Measurements from ENCODE around the gene FTL. TPM values are rescaled to one million over a fixed set of nuclear protein-coding genes. Genes with fewer than 3 reads are reported as not detected.

Gene FTL
- total and polyA plus RNA-seq, 4 donors, result 3,184 to 17,889 (median 5,311) TPM

DNA sequence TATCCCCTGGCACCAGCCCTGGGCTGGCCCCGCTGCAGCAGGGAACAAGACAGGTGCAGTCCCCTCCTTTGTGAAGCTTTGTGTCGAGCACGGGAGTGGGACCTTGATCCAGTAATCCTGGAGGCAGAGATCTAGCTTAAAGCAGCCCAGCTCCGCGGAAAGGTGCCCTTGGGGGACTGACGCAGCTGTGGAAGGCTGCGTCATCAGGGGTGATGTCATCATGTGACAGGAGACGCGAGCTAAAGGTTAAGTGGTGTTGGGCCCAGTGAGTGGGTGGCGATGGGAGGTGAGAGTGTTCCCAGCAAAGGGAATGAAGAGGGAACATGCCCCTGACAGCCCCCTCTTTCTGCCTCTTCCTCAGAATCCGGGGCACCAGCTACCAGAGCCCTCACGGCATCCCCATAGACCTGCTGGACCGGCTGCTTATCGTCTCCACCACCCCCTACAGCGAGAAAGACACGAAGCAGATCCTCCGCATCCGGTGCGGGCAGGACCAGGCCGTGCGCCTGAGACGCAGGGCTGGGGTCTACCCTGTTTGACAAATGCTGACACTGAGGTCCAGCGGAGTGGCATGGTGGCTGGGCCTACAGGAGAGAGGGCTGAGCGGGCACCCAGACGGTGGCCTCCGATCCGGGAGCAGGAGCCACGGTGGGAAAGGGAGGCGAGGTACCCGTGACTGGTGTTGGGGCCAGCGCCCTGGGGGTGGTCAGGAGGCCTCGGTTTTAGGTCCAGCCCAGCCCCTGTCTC is 49.2 kb downstream of the FTL start:
- no peaks in the 10 kb centered on the region for H3K36me3 ChIP-seq (ENCODE audit: control insufficient read depth in 1 of 2, insufficient read depth in 2 of 2, low read length in 1 of 2)
- H3K4me1 ChIP-seq (ENCODE audit: control insufficient read depth in 1 of 2, insufficient read depth in 2 of 2, low read length in 2 of 2), result no peaks in the 10 kb centered on the region
- no peak for DNase-seq
- no peaks in the 10 kb centered on the region for H3K27me3 ChIP-seq (ENCODE audit: control insufficient read depth in 1 of 2, insufficient read depth in 2 of 2, low read length in 1 of 2)
- 92 to 94% methylated on average over 32 of the region's 32 CpGs for WGBS, 2 donors
- H3K9me3 ChIP-seq (ENCODE audit: control insufficient read depth, low read length), result no peaks in the 10 kb centered on the region
- H3K27ac ChIP-seq (ENCODE audit: low read depth in 1 of 2, low read length in 2 of 2), result no peak overlapping the region
- intact Hi-C loops (cut with DNase I), result no loop called here
- no peak for ATAC-seq (ENCODE audit: low FRiP score)
- H3K4me3 ChIP-seq (ENCODE audit: low read length in 2 of 2), result no peak overlapping the region

DNA sequence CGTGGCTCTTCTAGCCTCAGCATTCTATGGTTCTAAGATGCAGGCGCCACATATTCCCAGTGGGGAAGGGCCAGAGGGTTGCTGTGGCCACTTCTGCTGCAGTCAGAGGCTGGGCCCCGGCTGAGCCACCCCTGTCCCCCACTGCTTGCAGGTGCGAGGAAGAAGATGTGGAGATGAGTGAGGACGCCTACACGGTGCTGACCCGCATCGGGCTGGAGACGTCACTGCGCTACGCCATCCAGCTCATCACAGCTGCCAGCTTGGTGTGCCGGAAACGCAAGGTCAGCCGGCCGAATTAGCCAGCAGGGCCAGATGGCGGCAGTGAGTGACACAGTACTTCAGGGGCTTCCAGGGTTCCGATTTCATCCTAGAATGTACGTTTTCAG is 49.8 kb downstream of the FTL start:
- no peaks in the 10 kb centered on the region for H3K4me1 ChIP-seq (ENCODE audit: control insufficient read depth in 1 of 2, insufficient read depth in 2 of 2, low read length in 2 of 2)
- no peaks in the 10 kb centered on the region for H3K9me3 ChIP-seq (ENCODE audit: control insufficient read depth, low read length)
- no peaks in the 10 kb centered on the region for H3K36me3 ChIP-seq (ENCODE audit: control insufficient read depth in 1 of 2, insufficient read depth in 2 of 2, low read length in 1 of 2)
- WGBS, 2 donors, result 91% methylated on average over 18 of the region's 18 CpGs
- no peak for DNase-seq
- H3K27ac ChIP-seq (ENCODE audit: low read depth in 1 of 2, low read length in 2 of 2), result no peak overlapping the region
- intact Hi-C loops (cut with DNase I), result no loop called here
- ATAC-seq (ENCODE audit: low FRiP score), result no peak
- H3K4me3 ChIP-seq (ENCODE audit: low read length in 2 of 2), result no peak overlapping the region
- H3K27me3 ChIP-seq (ENCODE audit: control insufficient read depth in 1 of 2, insufficient read depth in 2 of 2, low read length in 1 of 2), result no peaks in the 10 kb centered on the region

DNA sequence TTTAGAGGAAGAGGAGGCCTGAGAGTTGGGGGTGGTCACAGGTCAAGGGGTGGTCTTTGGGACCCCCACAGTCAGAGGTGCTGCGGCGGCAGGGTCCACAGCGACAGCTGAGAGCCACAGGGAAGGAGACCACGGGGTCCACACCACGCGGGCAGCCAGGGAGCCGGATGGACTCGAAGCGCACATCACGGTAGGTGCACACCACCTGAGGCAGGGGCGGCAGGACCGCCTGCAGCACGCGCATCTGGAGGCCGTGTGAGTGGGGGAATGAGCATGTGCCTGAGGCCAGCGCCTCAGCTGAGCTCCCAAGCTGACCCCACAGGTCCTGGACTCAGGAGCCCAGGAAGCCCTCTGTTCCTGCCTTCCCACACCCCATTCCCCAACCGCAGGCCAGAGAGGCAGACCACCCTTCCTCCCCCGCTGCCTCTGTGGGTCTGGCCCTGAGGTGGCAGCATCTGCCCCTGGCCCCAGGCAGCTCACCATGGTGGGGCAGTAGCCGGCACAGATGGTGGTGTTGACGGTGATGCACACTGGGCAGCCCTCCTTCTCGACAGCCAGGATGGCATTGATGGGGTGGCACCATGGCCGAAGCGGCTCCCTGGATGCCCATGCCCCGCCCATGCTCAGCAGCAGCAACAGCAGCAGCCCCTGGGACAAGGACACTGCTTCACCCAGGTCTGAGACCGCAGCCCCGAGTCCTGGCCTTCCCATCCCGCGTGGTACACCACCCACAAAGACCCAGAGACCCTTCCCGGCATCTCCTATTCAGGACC is 51.1 kb downstream of the FTL start:
- Histone ChIP-seq H3K27ac (ENCODE audit: low read depth in 1 of 2, low read length in 2 of 2) (no peak overlapping the region), H3K27me3 (ENCODE audit: control insufficient read depth in 1 of 2, insufficient read depth in 2 of 2, low read length in 1 of 2) (no peaks in the 10 kb centered on the region), H3K4me1 (ENCODE audit: control insufficient read depth in 1 of 2, insufficient read depth in 2 of 2, low read length in 2 of 2) (no peaks in the 10 kb centered on the region), H3K9me3 (ENCODE audit: control insufficient read depth, low read length) (no peaks in the 10 kb centered on the region), H3K36me3 (ENCODE audit: control insufficient read depth in 1 of 2, insufficient read depth in 2 of 2, low read length in 1 of 2) (no peaks in the 10 kb centered on the region), H3K4me3 (ENCODE audit: low read length in 2 of 2) (no peak overlapping the region)
- DNase-seq (no peak), ATAC-seq (ENCODE audit: low FRiP score) (no peak)
- intact Hi-C loops (cut with DNase I), result no loop called here
- 91 to 94% methylated on average over 22 to 29 of the region's 29 CpGs for WGBS, 2 donors

Small RNA genes within 50 kb of the gene (microRNA-seq; reads per million reads assigned to microRNA genes)
- gene MIR6798, result 0 reads per million in 2 donors

Other genes with a start within 250 kb of the FTL start
- gene MAMSTR, start 245.6 kb upstream of the FTL start, total RNA-seq, result 1 to 10 TPM in 1 of 2 donors, under 1 TPM in 1; 0.58 to 3.7 TPM
- gene MAMSTR, start 245.6 kb upstream of the FTL start, polyA plus RNA-seq, result 1 to 10 TPM in 1 of 2 donors, under 1 TPM in 1; 1.00 to 3.3 TPM
- 10 to 100 TPM; 15.4 to 31.2 TPM for gene RASIP1, start 224.7 kb upstream of the FTL start, total RNA-seq
- gene RASIP1, start 224.7 kb upstream of the FTL start, polyA plus RNA-seq, result 1 to 10 TPM; 1.8 to 3.4 TPM
- 1 to 10 TPM in 1 of 2 donors, under 1 TPM in 1; 0.66 to 1.6 TPM for gene IZUMO1, start 218.4 kb upstream of the FTL start, total RNA-seq
- under 1 TPM in 1 of 2 donors, not detected in 1; 0.10 TPM for gene IZUMO1, start 218.4 kb upstream of the FTL start, polyA plus RNA-seq
- 1 to 10 TPM; 2.3 to 4.4 TPM for gene FUT1, start 212.7 kb upstream of the FTL start, total RNA-seq
- under 1 TPM in 1 of 2 donors, not detected in 1; 0.05 TPM for gene FUT1, start 212.7 kb upstream of the FTL start, polyA plus RNA-seq
- not detected for gene FGF21, start 209.8 kb upstream of the FTL start, total RNA-seq
- gene FGF21, start 209.8 kb upstream of the FTL start, polyA plus RNA-seq, result not detected
- 10 to 100 TPM; 22.4 to 29.5 TPM for gene BCAT2, start 154.3 kb upstream of the FTL start, total RNA-seq
- 10 to 100 TPM; 22.5 to 61.6 TPM for gene BCAT2, start 154.3 kb upstream of the FTL start, polyA plus RNA-seq
- 10 to 100 TPM; 13.7 to 16.1 TPM for gene HSD17B14, start 128.8 kb upstream of the FTL start, total RNA-seq
- 10 to 100 TPM; 14.3 to 18.9 TPM for gene HSD17B14, start 128.8 kb upstream of the FTL start, polyA plus RNA-seq
- gene PLEKHA4, start 96.7 kb upstream of the FTL start, total RNA-seq, result 10 to 100 TPM; 94.9 to 97.2 TPM
- 100 to 1,000 TPM; 193 to 223 TPM for gene PLEKHA4, start 96.7 kb upstream of the FTL start, polyA plus RNA-seq
- 100 to 1,000 TPM in 1 of 2 donors, 10 to 100 TPM in 1; 57.2 to 182 TPM for gene PPP1R15A, start 92.9 kb upstream of the FTL start, total RNA-seq
- gene PPP1R15A, start 92.9 kb upstream of the FTL start, polyA plus RNA-seq, result 10 to 100 TPM; 64.9 to 95.4 TPM
- gene TULP2, start 66.6 kb upstream of the FTL start, total RNA-seq, result 1 to 10 TPM in 1 of 2 donors, under 1 TPM in 1; 0.84 to 1.3 TPM
- gene TULP2, start 66.6 kb upstream of the FTL start, polyA plus RNA-seq, result not detected
- gene NUCB1, start 65.0 kb upstream of the FTL start, total RNA-seq, result 100 to 1,000 TPM; 276 to 380 TPM
- gene NUCB1, start 65.0 kb upstream of the FTL start, polyA plus RNA-seq, result 100 to 1,000 TPM in 1 of 2 donors, 10 to 100 TPM in 1; 82.9 to 375 TPM
- gene DHDH, start 31.6 kb upstream of the FTL start, total RNA-seq, result under 1 TPM in 1 of 2 donors, not detected in 1; 0.84 TPM
- gene DHDH, start 31.6 kb upstream of the FTL start, polyA plus RNA-seq, result 1 to 10 TPM in 1 of 2 donors, not detected in 1; 1.3 TPM
- gene BAX, start 10.4 kb upstream of the FTL start, total RNA-seq, result 10 to 100 TPM; 69.6 to 79.9 TPM
- 10 to 100 TPM; 81.4 to 83.9 TPM for gene BAX, start 10.4 kb upstream of the FTL start, polyA plus RNA-seq
- 10 to 100 TPM; 47.5 to 61.9 TPM for gene GYS1, start 28.0 kb downstream of the FTL start, total RNA-seq
- gene GYS1, start 28.0 kb downstream of the FTL start, polyA plus RNA-seq, result 10 to 100 TPM; 21.5 to 31.7 TPM
- gene RUVBL2, start 28.6 kb downstream of the FTL start, total RNA-seq, result 10 to 100 TPM; 28.9 to 42.1 TPM
- 10 to 100 TPM; 34.6 to 62.2 TPM for gene RUVBL2, start 28.6 kb downstream of the FTL start, polyA plus RNA-seq
- gene LHB, start 51.8 kb downstream of the FTL start, total RNA-seq, result under 1 TPM in 1 of 2 donors, not detected in 1; 0.84 TPM
- gene LHB, start 51.8 kb downstream of the FTL start, polyA plus RNA-seq, result 1 to 10 TPM; 1.8 to 2.2 TPM
- gene CGB3, start 59.0 kb downstream of the FTL start, total RNA-seq, result not detected
- gene CGB3, start 59.0 kb downstream of the FTL start, polyA plus RNA-seq, result not detected
- gene CGB2, start 66.6 kb downstream of the FTL start, total RNA-seq, result not detected
- 1 to 10 TPM in 1 of 2 donors, not detected in 1; 1.1 TPM for gene CGB2, start 66.6 kb downstream of the FTL start, polyA plus RNA-seq
- gene CGB1, start 71.6 kb downstream of the FTL start, total RNA-seq, result not detected
- gene CGB1, start 71.6 kb downstream of the FTL start, polyA plus RNA-seq, result not detected
- gene CGB5, start 78.5 kb downstream of the FTL start, total RNA-seq, result not detected
- not detected for gene CGB5, start 78.5 kb downstream of the FTL start, polyA plus RNA-seq
- gene CGB8, start 83.8 kb downstream of the FTL start, total RNA-seq, result not detected
- gene CGB8, start 83.8 kb downstream of the FTL start, polyA plus RNA-seq, result not detected
- gene CGB7, start 92.4 kb downstream of the FTL start, total RNA-seq, result not detected
- not detected for gene CGB7, start 92.4 kb downstream of the FTL start, polyA plus RNA-seq
- not detected for gene NTF4, start 99.5 kb downstream of the FTL start, total RNA-seq
- gene NTF4, start 99.5 kb downstream of the FTL start, polyA plus RNA-seq, result not detected
- not detected for gene KCNA7, start 107.4 kb downstream of the FTL start, total RNA-seq
- gene KCNA7, start 107.4 kb downstream of the FTL start, polyA plus RNA-seq, result not detected
- gene SNRNP70, start 120.1 kb downstream of the FTL start, total RNA-seq, result 100 to 1,000 TPM; 170 to 249 TPM
- gene SNRNP70, start 120.1 kb downstream of the FTL start, polyA plus RNA-seq, result 100 to 1,000 TPM in 1 of 2 donors, 10 to 100 TPM in 1; 54.5 to 694 TPM
- 1 to 10 TPM; 8.4 to 9.7 TPM for gene LIN7B, start 149.1 kb downstream of the FTL start, total RNA-seq
- 10 to 100 TPM in 1 of 2 donors, 1 to 10 TPM in 1; 7.6 to 24.1 TPM for gene LIN7B, start 149.1 kb downstream of the FTL start, polyA plus RNA-seq
- gene C19orf73, start 153.8 kb downstream of the FTL start, total RNA-seq, result under 1 TPM; 0.49 to 0.72 TPM
- gene C19orf73, start 153.8 kb downstream of the FTL start, polyA plus RNA-seq, result 1 to 10 TPM; 1.0 to 5.4 TPM
- 1 to 10 TPM; 4.2 to 8.0 TPM for gene PPFIA3, start 154.2 kb downstream of the FTL start, total RNA-seq
- gene PPFIA3, start 154.2 kb downstream of the FTL start, polyA plus RNA-seq, result 1 to 10 TPM; 2.0 to 4.1 TPM
- gene HRC, start 190.1 kb downstream of the FTL start, total RNA-seq, result 1 to 10 TPM; 2.5 to 4.8 TPM
- 1 to 10 TPM in 1 of 2 donors, under 1 TPM in 1; 0.74 to 9.3 TPM for gene HRC, start 190.1 kb downstream of the FTL start, polyA plus RNA-seq
- 10 to 100 TPM; 41.9 to 57.1 TPM for gene TRPM4, start 192.5 kb downstream of the FTL start, total RNA-seq
- gene TRPM4, start 192.5 kb downstream of the FTL start, polyA plus RNA-seq, result 10 to 100 TPM; 21.3 to 59.1 TPM

Measured in aorta (tissue), 5 donors.